Smooth muscle cell (in vitro differentiated cells): ENCODE measurements around the gene MTG1. TPM values are rescaled to one million over a fixed set of nuclear protein-coding genes. Genes with fewer than 3 reads are reported as not detected.

Experiments used
- DNase-seq: peaks from one replicate; lab custom pipeline; 2025; ENCODE audit not compliant: unreplicated experiment; lab: John Stamatoyannopoulos, UW
- H2AFZ ChIP-seq: fragments of 200-600 bp; sonication (generic); 2 replicates; pipeline ENCODE4 v1.6.0; 2016; ENCODE audit warnings: antibody characterized with exemption, low read depth, mild to moderate bottlenecking
- H3F3A ChIP-seq: fragments of 200-600 bp; sonication (generic); 2 replicates; pipeline ENCODE4 v1.6.0; 2017; ENCODE audit warnings: antibody characterized with exemption, low read depth
- H3K27ac ChIP-seq: fragments of 200-600 bp; sonication (generic); 2 replicates; pipeline ENCODE4 v1.5.1; 2016; ENCODE audit warnings: low read depth, mild to moderate bottlenecking
- H3K27me3 ChIP-seq: fragments of 200-600 bp; sonication (generic); 2 replicates; pipeline ENCODE4 v1.6.1; 2016; ENCODE audit warnings: low read depth, mild to moderate bottlenecking
- H3K36me3 ChIP-seq: fragments of 200-600 bp; sonication (generic); 2 replicates; pipeline ENCODE4 v1.5.1; 2016; ENCODE audit warnings: low read depth
- H3K4me1 ChIP-seq: fragments of 200-600 bp; sonication (generic); 2 replicates; pipeline ENCODE4 v1.5.1; 2016; ENCODE audit warnings: low read depth
- H3K4me2 ChIP-seq: fragments of 200-600 bp; sonication (generic); 2 replicates; pipeline ENCODE4 v1.6.0; 2016; ENCODE audit warnings: mild to moderate bottlenecking
- H3K4me3 ChIP-seq: fragments of 200-600 bp; sonication (generic); 2 replicates; pipeline ENCODE4 v1.5.1; 2016; ENCODE audit warnings: mild to moderate bottlenecking
- H3K79me2 ChIP-seq: fragments of 200-600 bp; sonication (generic); 2 replicates; pipeline ENCODE4 v1.6.0; 2016; ENCODE audit warnings: low read depth, mild to moderate bottlenecking
- H3K9ac ChIP-seq: fragments of 200-600 bp; sonication (generic); 2 replicates; pipeline ENCODE4 v1.6.0; 2016; ENCODE audit warnings: low read depth
- H3K9me3 ChIP-seq: fragments of 200-600 bp; sonication (generic); replicated peaks from 2 replicates; pipeline ENCODE4 v1.5.1; 2016; ENCODE audit warnings: low read depth
- H4K20me1 ChIP-seq: fragments of 200-600 bp; sonication (generic); 2 replicates; pipeline ENCODE4 v1.6.0; 2016; ENCODE audit warnings: low read depth
- CTCF ChIP-seq: fragments of 200-600 bp; sonication (generic); IDR thresholded peaks from 2 replicates; pipeline ENCODE4 v1.5.1; 2017; ENCODE audit warnings: borderline replicate concordance, mild to moderate bottlenecking, antibody characterized with exemption; ENCODE audit not compliant: insufficient read depth, poor library complexity, severe bottlenecking
- WGBS: methylation state at CpG from one replicate; pipeline ENCODE4 v1.1.7; 2016; ENCODE audit warnings: low lambda C conversion rate; 5-methylcytosine and 5-hydroxymethylcytosine counted together
- microRNA-seq: library from miRNA; unstranded; fragments of <30 nt; microRNA quantifications from one replicate; pipeline ENCODE4, GENCODE V29; 2016; ENCODE audit warnings: borderline number of aligned reads
- polyA plus RNA-seq: library from polyadenylated mRNA; unstranded; fragments of >200 nt; fragmentation: Nextera tagmentation; extraction: Ambion mirVana; gene quantifications from 2 replicates; pipeline ENCODE4 v1.2.1, GENCODE V29; 2016
- small RNA-seq: library from RNA; depleted of rRNA; stranded (forward); fragments of <200 nt; gene quantifications from one replicate; pipeline ENCODE3, GENCODE V24; 2014
- total RNA-seq: library from RNA; depleted of rRNA; stranded (reverse); fragments of >200 nt; gene quantifications from 2 replicates; pipeline ENCODE4 v1.2.3, GENCODE V29; 2014

The MTG1 gene
- total and polyA plus RNA-seq, 2 experiments from 2014 or later = 20.6 to 53.5 TPM

- Histone ChIP-seq H3K4me1 (no peaks in the 10 kb centered on the region), H3K9me3 (peaks cover 13% of the 10 kb centered on the region), H3K4me3 (no peak overlapping the region), H3F3A (no peaks in the 10 kb centered on the region), H3K27me3 (no peaks in the 10 kb centered on the region), H2AFZ (no peak overlapping the region), H3K4me2 (no peak overlapping the region), H4K20me1 (no peaks in the 10 kb centered on the region), H3K27ac (no peak overlapping the region), H3K9ac (no peak overlapping the region), H3K36me3 (no peaks in the 10 kb centered on the region), H3K79me2 (no peaks in the 10 kb centered on the region)
- WGBS = 65% methylated on average over 7 of the region's 7 CpGs
- DNase-seq = no peak
- TF ChIP-seq CTCF = no peak
These were observed 77.5 kb downstream of the MTG1 start for GRCh38 chr10:133471300-133472109.

Small RNA genes lying within 50 kb of the gene (microRNA-seq; reads per million reads assigned to microRNA genes)
- not detected for gene MIR3944

Small RNA genes lying within 50 kb of the gene (small RNA-seq; reads per million reads assigned to genes)
- 0.13 reads per million for gene AL360181.4
- gene BANF1P2 = 0.26 reads per million, percentile 2 among the genes with 10 or more reads in this experiment
- gene MIR3944 = not detected

Other genes starting within 250 kb of the MTG1 start
- gene KNDC1, start 233.9 kb upstream of the MTG1 start, total RNA-seq = 1.8 and 2.3 TPM in 2 replicates
- 3.1 and 3.4 TPM in 2 replicates for gene KNDC1, start 233.9 kb upstream of the MTG1 start, polyA plus RNA-seq
- gene UTF1, start 163.9 kb upstream of the MTG1 start, total RNA-seq = not detected in 2 replicates
- not detected in 2 replicates for gene UTF1, start 163.9 kb upstream of the MTG1 start, polyA plus RNA-seq
- gene VENTX, start 156.3 kb upstream of the MTG1 start, total RNA-seq = not detected in 2 replicates
- gene VENTX, start 156.3 kb upstream of the MTG1 start, polyA plus RNA-seq = 0.33 TPM in 1 of 2 replicates, not detected in the other
- 0.36 and 0.85 TPM in 2 replicates for gene ADAM8, start 117.3 kb upstream of the MTG1 start, total RNA-seq
- 0.70 and 0.96 TPM in 2 replicates for gene ADAM8, start 117.3 kb upstream of the MTG1 start, polyA plus RNA-seq
- gene TUBGCP2, start 85.3 kb upstream of the MTG1 start, total RNA-seq = 39.5 and 48.5 TPM in 2 replicates
- gene TUBGCP2, start 85.3 kb upstream of the MTG1 start, polyA plus RNA-seq = 40.5 and 47.0 TPM in 2 replicates
- 15.3 and 20.0 TPM in 2 replicates for gene ZNF511, start 85.2 kb upstream of the MTG1 start, total RNA-seq
- gene ZNF511, start 85.2 kb upstream of the MTG1 start, polyA plus RNA-seq = 52.3 and 70.2 TPM in 2 replicates
- 2.4 and 7.8 TPM in 2 replicates for gene CALY, start 57.3 kb upstream of the MTG1 start, total RNA-seq
- gene CALY, start 57.3 kb upstream of the MTG1 start, polyA plus RNA-seq = 9.4 and 10.1 TPM in 2 replicates
- gene PRAP1, start 46.8 kb upstream of the MTG1 start, total RNA-seq = not detected in 2 replicates
- gene PRAP1, start 46.8 kb upstream of the MTG1 start, polyA plus RNA-seq = 0.27 and 1.4 TPM in 2 replicates
- 16.6 and 19.5 TPM in 2 replicates for gene FUOM, start 36.1 kb upstream of the MTG1 start, total RNA-seq
- gene FUOM, start 36.1 kb upstream of the MTG1 start, polyA plus RNA-seq = 43.9 and 46.7 TPM in 2 replicates
- gene ECHS1, start 20.8 kb upstream of the MTG1 start, total RNA-seq = 63.2 and 63.8 TPM in 2 replicates
- 112 and 113 TPM in 2 replicates for gene ECHS1, start 20.8 kb upstream of the MTG1 start, polyA plus RNA-seq
- 1.9 and 3.3 TPM in 2 replicates for gene PAOX, start 14.9 kb upstream of the MTG1 start, total RNA-seq
- gene PAOX, start 14.9 kb upstream of the MTG1 start, polyA plus RNA-seq = 7.0 and 7.1 TPM in 2 replicates
- 0.09 and 0.13 TPM in 2 replicates for gene SPRN, start 30.5 kb downstream of the MTG1 start, total RNA-seq
- 0.56 and 1.00 TPM in 2 replicates for gene SPRN, start 30.5 kb downstream of the MTG1 start, polyA plus RNA-seq
- 1.1 and 2.2 TPM in 2 replicates for gene SCART1, start 59.8 kb downstream of the MTG1 start, total RNA-seq
- 0.45 and 1.7 TPM in 2 replicates for gene SCART1, start 59.8 kb downstream of the MTG1 start, polyA plus RNA-seq
- gene CYP2E1, start 133.2 kb downstream of the MTG1 start, total RNA-seq = 3.1 and 10.8 TPM in 2 replicates
- gene CYP2E1, start 133.2 kb downstream of the MTG1 start, polyA plus RNA-seq = 1.1 and 1.3 TPM in 2 replicates
- gene SYCE1, start 171.4 kb downstream of the MTG1 start, total RNA-seq = not detected in 2 replicates
- 0.13 and 0.28 TPM in 2 replicates for gene SYCE1, start 171.4 kb downstream of the MTG1 start, polyA plus RNA-seq
- not detected in 2 replicates for gene FRG2B, start 232.6 kb downstream of the MTG1 start, total RNA-seq
- not detected in 2 replicates for gene FRG2B, start 232.6 kb downstream of the MTG1 start, polyA plus RNA-seq